GM12873 (cell line): ENCODE measurements around the gene ARMH3.

Experiments used
- CTCF ChIP-seq: IDR thresholded peaks from 2 replicates; pipeline ENCODE4 v1.5.1; 2012; ENCODE audit warnings: low read depth, mild to moderate bottlenecking, moderate library complexity, low read length, control low read depth; ENCODE audit not compliant: insufficient read depth; ENCODE audit errors: missing control alignments

Gene ARMH3

GRCh38 chr10:101803511-101803910 lies 252.5 kb downstream of the ARMH3 start:
- TF ChIP-seq CTCF = no peak

- no peak for TF ChIP-seq CTCF
These were observed 258.4 kb downstream of the ARMH3 start for GRCh38 chr10:101797403-101798059.
